GM03348 (cell line): ENCODE results near the gene CPLX4.

Source experiments
- DNase-seq: peaks from one replicate; pipeline ENCODE4 v3.0.0; 2012; ENCODE audit warnings: low spot score

Gene CPLX4

DNA sequence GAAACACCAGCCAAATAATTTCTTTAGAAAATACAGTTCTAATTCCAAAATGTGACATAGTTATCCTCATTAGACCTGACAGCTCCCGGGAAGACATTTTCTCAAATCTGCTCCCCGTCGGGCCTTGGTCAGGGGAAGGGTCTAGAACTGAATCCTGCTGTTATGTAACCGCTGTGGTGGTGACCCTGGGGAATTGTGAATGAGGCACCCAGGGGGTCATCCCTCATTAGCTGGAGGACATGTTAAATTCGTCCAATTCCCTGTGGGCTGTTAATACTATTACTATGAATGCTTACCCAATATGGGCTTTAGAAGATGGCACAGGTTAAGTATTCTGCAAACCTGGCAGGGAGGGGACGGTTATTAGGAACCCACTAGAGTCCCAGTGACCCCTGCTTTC lies 11.8 kb downstream of the CPLX4 start:
- DNase-seq: no peak

DNA sequence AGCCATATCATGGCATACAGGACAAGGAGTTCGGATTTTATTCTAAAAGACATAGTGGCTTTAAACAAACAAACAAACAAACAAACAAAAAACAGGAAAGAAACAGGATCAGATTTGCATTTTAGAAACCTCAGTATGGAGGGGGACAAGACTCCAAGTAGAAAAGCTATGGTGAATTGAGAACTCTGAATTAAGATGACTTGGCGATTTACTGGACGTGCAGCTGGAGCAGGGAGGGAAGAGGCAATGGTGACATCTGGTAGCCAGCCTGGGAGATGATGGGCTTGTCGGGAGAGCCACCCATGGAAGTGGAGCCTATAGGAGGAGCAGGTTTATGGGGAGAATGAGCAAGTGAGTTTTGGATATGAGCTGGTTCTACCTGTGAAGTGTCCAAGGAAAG lies 13.2 kb downstream of the CPLX4 start:
- no peak for DNase-seq

DNA sequence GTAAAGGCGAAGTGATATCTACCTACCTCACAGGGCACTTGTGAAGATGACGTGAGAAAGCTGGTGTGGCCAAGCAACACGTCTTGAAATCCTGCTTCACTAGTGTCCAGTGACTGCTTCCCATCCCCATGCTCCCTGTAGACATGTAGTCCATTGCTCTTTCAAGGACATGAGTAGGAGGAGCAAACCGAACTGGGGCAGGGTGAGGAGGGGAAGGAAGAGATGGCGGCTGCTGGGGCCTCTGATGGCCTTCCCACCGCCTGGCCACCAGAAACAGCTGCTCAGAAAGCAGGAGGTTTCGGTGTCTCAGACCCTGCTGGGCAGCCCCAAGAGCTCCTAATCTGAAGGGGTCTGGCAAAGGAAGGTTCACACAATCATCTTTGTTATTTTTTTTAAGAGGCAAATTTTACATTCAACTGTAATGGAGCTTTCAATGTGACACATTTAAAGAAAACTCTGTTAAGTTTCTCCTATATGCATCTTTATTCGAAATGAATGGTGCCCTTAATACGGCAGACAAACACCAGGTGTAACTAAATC lies 14.7 kb downstream of the CPLX4 start:
- no peak for DNase-seq

DNA sequence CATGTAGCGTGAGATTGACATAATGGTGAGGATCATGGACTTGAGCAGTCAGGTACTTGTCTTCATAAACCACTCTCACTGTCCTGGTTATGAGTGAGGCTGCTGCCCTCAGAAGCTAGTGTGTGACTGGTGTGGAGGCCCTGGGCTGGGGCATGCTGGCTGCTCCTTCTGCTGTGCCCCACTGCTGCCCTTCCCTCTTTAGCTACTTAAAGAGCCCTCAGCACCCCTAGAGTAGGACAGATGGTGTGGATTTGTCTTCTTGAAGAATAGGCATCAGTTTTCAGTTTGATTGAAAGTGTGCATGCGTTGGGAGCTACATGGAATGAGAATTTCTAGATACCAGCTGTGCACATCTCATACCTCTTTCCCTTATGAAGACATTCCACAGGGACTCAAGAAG lies 15.4 kb downstream of the CPLX4 start:
- DNase-seq: no peak

DNA sequence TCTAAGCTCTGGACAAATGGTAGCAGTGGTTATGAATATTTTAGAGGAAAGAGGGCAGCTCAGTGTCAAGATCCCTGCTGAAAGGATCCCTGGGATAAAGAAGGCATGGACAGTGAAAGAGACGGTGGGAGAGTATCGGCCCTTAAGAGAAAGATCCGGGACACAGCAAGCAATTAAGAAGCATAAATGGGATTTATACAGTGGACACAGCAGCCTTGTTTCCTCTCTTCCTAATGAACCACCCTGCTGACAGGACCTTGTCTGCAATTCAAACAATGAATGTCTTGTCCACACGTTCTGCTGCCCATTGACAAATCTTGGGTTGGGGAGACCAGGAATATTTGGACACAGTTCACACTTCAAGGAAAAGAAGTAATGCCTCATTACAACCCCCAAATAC lies 16.5 kb downstream of the CPLX4 start:
- DNase-seq: no peak

DNA sequence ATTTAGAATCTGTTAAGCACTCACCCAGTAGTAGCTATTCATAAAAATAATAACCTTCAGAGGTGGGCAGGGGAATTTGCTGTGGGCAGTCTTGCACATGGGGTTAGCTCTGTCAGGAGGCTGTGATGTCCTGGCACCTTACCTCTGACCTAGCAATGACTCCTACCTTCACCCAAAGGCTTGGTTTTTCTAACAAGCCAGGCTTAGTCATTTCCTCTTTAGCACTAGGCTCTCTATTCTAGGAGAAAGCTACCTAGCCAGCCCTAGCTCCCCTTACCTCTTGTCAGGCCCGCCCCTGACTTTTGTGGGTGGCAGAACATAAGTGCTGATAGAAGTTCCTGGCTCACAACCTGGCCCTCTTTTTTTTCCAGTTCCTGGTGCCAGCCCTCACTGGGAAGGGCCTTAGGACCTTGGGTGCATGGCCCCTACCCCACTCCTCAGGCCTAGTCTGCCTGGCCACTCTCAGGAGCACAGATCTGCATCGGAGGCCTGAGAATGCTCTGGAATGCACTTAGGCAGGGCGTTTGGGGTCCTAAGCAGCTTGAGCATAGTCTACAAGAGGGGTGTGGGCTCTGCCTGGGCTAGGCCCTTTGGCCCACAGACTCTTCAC lies 17.7 kb downstream of the CPLX4 start:
- no peak for DNase-seq

DNA sequence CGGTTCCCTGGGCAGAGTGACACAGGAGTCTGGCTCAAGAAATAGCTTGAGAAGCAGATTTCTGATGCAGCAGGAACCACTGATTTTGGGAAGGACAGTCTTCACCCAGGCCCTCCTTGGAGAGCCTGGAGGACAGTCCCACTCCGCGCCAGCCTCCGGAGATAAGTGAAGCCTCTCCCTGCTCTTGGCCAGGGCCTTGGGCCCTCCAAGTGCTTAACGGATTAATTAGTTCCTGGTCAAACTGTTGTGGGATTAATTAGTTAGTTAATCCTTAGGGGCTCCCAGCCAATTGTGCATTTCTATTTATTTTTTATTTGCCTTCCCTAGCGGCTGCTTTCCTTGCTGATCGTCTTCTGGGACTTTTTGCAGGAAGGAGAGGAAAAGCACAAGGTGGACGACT lies 19.6 kb downstream of the CPLX4 start:
- no peak for DNase-seq

DNA sequence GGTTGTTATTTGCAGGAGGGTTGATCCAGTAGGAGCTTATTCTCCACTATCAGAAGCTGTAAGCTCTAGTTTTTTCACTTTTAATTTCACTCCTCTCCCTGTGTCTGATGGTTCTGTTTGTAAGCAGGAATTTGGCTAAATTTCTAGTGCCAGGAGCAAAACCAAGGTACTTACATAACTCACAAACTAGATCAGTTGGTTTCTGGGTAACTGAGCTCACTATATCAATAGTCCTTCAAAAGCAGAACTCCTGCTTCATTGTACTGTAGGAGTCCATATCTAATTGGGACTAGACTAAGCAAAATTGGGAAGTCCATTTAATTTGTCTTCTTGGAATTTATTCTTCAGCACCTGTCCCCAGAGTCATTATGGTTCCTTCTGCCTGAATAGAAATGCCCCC lies 25.1 kb downstream of the CPLX4 start:
- no peak for DNase-seq

DNA sequence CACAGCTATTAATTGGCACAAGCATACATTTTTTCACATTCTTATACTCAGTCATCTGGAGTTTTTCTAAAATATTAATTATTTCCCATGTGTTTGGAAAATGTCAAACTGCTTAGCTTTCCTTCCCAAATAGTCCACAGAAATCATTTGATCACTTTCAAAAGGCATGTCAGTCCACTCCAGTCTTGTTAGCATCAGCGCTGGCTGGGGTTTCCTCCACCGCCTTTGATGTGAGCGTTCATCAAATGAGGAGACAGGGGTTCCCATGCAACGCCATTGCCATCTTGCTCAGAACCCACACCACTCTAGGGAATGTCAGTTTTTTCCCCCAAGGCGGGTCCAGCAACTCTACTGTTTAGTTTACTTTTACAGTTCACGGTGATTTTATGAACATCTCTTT lies 32.1 kb downstream of the CPLX4 start:
- no peak for DNase-seq

DNA sequence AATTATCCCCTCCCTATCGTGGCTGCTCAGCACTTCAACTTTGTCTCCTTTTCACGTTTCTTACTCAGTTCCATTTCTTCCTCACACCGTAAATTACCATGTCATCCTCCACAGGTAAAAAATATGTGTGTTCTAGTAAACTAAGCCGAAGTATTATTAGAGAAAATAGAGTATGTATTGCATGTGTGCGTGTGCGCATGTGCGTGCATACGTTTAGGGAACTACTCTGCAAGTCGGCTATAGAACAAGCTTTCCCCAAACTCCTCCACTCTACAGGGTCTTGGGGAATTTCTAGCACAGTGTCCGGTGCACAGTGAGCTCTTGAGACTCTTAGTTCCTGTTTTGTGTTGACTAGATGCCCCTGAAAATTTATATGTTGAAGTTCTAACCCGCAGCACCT lies 36.1 kb downstream of the CPLX4 start:
- no peak for DNase-seq

DNA sequence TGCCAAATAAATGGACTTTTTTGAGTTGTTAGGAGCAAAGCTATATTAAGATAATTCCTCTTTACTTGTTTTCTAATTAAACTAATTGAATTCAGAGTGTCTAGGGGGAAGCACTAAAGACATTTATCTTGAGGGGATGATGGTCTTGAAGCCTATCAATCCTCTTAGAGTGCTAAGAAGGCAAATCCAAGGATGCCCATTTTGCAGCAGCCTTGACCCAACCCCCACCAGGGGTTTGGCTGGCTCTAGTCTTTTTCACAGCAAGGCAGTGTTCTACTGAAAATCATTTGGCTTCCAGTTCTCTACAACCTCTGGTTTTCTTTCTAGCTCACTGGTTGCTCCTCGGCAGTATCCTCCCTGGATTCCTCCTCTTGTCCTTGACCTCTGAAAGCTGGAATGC lies 38.7 kb downstream of the CPLX4 start:
- DNase-seq: no peak

DNA sequence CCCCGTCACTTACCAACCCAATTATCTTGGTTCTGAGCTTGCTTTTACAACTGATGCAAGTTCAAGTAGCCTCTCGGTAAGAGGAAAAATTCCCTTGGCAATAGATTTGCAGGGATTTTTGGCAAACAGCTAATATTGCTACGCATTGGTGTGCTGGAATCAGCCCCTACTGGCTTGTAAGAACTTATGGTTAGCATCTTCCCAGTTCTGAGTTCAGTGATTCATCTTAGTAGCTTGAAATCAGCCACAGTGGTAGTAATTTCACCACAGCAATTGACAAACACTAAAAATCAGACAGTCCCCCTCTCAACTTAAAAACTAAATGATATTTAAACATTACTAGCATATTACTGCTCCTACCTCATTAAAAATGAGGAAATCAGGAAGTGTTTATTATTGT lies 39.3 kb downstream of the CPLX4 start:
- DNase-seq: no peak

DNA sequence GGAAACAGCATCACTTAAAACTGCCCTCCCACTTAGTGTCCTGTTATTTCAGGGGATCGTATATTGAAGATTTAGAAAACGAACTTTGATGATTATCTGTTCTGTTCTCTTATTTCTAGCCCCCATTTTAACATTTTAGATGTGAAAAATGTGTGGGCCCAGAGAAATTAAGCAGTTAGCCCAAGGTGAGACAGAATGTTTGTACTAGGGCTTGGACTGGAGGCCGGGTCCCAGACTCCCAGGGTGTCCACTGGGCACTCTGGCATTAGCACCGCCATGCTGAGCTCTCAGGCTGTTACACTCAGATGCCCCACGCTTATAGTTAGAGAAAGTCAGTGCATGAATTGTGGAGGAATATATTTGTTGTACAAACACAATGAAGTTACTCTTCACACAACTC lies 39.7 kb downstream of the CPLX4 start:
- no peak for DNase-seq

DNA sequence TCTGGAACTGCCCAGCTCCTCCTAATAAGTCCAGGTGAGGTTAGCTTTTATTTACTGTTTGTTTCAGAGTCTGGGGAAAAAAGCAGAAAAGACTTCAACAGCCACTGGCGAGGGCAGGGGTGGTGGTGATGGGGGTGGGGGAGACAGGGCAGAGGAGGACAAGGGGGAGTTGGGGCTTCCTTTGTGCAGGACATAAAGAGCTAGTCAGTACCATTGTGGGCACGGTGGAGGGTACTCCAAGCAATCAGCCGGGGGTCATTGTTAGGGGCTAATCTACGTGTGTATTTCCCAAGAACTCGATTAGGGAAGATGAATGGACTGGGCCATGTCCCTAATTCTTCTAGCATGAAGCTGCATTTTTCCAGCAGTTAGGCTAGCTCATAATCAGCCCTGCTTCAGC lies 42.4 kb downstream of the CPLX4 start:
- DNase-seq: no peak

DNA sequence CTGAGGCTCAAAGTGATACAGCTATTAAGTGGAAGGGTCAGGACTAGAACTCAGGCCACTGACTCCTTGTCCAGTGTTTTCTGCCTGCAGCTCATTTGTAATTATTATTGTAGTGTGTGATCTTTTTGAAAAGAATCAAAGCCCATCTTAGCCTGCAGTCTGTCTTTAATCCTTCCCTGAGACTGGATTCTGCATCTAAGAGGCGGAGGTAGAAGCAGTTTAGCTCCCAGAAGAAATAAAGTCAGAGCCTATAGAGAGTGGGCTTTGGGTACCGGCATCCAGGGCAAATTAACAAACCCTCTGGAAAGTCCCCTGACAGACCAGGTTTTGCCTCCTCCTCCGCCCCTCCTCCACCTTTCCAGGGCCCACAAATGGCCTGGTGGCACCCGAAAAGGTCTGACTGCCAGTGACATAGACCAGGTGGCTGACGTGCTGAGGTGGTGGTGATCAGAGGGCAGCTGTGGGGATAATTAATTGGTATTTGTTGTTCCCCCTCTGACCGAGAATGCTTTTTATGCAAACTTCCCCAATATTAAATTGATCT lies 43.0 kb downstream of the CPLX4 start:
- no peak for DNase-seq

DNA sequence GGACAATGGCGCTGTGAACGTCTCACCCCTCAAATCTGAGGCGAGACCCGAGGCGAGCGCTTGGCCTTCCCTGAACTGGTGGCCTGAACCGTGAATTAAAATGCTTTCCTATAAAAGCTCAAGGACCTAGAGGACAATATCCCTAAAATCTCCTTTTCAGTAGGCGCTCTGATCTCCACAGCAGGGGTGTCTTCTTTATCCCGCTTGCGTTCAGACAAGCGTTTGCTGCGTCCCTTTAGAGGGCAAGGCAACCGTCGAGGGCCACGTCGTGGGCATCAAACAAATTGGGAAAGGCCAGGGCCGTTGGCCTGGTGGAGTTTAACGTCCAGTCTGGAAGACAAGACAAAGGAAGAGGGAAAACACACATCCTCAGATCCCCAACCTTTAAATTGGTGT lies 43.9 kb downstream of the CPLX4 start:
- DNase-seq: no peak

DNA sequence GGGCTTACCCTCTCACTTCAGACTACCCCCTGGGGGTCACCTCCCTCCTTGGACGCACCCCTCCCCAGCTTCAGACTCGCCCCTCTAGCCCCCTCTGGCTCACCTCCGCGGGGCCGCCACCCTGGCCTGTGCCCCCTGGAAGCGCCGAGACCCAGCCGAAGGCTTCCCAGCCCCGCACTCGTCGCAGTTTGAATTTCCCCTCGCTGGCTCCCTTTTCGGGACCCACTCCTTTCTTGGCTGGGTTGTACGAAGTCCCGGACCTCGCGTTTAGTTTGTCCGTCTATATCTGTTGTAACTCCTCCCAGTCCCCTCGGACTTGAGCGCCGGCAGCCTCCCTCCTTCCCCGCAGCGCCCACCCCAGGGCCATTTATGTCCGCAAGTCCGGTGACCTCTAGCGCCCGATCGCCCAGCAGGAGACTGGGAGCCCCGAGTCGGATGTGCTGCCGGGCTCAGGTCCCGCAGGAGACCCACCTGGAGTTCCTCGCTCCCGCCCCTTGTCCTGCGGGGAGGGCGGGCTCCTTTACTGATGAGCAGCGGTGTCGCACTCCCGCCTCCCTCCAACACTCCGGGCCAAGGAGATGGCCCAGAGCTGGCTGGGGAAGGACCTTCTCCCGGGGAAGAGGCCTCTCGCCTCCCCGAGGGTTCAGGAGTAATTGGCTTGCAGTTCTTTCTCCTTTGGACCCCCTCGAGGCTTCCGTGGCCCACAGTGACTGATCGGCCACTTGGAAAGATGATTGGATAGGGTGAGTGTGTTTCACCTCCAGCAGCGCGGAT lies 44.5 kb downstream of the CPLX4 start:
- no peak for DNase-seq

DNA sequence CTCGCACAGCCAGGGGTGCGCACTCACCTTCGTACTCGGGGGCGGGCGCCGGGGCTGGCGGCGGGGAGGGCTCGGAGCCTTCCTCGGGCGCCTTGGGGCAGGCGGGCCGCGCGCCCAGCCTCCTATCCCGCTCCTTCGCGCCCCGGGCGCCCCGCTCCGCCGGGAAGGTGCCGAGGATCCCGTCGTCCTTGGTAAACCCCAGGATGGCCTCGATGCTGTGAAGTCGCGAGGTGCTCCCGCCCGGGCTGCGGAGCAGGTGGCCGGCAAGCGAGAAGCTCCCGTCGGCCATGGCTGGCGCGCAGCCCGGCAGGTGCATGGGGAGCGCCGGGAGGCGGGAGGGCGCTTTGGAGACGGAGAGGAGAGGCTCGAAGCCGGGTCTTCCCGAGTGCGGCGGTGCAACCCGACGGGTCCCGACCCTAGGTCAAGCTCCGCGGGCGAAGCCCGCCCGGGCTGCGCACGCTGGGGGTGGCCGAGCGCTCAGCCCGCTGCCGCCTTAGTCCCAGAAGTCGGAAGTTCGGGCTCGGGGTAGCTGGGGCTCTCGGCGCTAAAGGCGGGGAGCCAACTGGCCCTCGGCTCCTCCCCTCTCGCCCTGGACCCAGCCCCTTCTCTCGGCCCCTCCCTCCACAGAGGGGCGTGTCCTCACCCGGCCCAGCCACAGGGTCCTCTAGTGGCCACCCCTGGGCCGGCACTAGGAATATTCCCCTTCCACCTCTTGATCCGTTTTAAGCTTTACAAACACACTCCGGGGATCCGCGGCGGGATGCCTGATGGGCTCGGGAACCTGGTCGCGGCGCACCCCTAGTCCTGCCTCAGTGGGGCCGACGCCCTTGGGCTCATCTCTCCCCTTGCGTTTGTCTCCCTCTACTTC lies 45.3 kb downstream of the CPLX4 start, which contains the start of gene RAX:
RAX (minus strand) TSS at position 564 of the 868 bp plus-strand sequence; CDS start at position 316, 248 bp downstream.
- peak; percentile 50 for DNase-seq

DNA sequence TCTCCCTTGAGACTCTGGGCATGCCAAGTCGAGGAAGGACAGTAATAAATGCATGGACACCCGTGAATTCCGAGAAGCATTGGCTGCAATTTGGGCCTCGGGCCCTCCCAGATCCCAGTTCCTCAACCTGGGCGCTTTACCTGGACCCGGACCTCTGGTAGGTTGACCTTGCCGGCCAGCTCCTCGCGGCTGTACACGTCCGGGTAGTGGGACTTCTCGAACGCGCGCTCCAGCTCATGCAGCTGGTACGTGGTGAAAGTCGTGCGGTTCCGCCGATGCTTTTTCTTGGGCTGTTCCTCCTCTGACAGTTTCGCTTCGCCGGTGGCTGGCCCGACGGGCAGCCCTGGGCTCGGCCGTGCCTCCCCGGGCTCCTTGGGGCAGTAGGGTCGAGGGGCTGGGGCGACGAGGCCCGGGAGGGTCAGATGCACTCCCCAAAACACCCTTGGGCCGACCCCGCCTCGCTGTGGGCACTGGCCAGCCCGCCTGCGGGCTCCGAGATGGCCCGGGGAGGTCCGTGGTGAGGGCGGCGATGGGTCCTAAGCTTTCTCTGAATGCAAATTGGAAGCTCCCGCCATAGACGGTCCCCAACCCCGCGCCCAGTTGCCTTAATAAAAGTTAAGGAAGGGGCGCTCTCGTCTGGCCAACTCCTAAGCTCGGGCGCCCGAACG lies 46.1 kb downstream of the CPLX4 start:
- DNase-seq: peak; percentile 50

DNA sequence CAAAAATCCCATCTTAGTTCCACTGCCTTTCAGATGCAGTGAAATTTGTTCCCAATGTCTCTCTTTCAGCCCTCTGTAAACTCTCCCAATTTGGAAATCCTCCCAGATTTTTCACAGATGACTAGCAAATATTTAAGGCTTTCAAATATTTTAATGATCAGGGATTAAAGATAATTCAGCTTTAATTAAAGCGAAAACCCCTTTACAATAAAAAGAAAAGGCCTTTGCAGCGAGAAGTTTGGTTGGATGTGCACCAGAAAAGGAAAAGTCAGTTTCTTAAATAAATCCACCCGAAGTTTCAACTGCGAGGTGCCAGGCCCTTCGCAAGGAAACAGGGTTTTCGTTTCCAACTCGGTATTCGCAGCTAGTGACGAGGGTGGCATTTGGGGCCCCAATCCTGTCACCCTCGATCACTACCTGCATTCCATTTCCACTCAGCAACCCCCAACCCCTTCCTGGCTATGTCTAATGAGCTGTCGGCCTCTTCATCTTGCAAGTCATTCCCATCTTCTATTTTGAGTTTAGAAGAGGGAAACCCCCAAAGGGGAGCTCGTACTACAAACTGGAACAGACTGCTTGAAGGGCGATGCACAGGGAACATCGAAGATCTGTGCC lies 46.7 kb downstream of the CPLX4 start:
- no peak for DNase-seq

DNA sequence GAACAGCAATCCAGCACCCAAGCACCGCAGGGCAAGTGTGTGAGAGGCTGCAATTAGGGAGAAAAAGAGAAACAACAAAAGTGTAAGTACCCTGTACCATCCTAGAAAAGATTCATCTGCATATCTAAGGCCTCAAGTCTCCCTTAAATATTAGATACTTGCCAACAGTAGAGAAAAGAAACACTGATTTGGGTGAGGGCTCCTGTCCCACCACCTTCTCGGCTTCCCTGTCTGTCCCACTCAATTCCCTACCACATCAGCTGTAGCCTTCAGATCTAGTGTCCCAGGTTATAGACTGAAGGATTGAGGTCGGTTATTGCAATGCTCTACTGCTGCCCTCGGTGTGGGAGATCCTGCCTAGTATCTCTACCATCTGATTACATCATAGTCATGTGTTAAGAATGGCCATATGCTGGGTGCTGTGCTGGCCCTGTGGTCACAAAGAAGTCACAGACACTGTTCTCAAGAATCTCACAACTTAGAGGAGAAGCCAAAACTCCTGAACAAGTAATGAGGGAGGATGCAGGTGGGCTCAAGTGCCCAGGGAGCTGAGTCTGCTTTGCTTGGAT lies 47.7 kb downstream of the CPLX4 start:
- no peak for DNase-seq
